Non-pigmented ciliary epithelial cell (primary cell): ENCODE measurements around the gene PLCH2.

Experiments
- DNase-seq: peaks from one replicate; pipeline ENCODE4 v3.0.0-alpha.2; 2010; ENCODE audit warnings: low read depth

Gene PLCH2

DNA sequence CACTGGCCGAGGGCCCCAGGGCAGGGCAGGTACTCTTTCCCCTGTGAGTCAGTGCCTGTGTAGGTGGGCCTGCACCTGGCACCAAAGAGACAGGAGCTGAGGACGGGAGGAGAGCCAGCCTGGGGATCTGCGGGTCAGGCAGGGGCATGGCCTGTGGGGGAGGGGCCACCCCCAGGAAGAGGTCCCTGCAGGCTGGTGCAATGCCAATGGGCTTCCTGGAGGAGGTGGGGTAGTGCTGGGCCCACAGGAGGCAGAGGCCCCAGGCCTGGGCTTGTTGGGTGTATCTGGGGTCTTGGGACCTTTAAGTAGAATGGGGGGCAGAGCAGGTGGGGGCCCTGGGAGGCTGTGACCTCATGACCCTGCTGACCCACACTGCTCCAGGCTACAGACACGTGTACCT, 23.2 kb downstream of the PLCH2 start:
- no peak for DNase-seq

- no peak for DNase-seq
Observed at GRCh38 chr1:2499986-2500596, 24.0 kb downstream of the PLCH2 start.

DNA sequence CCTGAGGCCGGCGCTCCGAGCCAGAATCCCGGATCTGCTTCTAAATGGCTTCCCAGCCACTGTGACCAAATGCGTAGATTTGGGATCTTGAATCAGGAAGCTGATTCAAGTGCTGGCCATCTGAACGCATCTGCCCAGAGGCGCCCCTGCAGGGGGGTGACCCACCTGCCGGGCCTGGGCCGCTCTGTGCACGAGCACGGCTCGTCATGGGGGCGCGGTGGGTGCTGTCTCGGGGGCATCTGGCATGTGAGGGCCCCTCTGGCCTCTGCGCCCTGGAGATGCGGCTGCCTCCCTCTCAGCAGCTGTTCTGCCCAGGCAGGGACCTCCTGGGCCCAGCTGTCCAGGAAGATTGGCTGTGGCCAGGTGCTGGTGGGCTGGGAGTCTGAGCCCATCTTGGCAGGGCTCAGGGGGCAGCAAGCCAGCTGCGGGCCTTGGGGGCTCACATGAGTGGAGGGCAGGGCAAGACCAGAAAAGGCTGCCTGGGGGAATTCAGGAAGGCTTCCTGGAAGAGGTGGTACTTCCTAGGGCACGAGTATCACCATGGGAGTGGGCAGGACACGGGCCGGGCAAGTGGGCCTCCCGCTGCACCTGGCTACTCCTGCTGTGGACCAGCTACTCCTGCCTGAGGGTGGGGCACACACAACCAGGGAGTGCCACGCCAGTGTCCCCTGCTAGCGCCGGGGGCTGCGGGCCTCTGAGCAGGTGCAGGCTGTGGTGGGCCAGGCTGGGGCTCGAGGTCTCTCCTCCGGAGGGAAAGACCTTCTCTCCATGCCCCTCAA, 25.1 kb downstream of the PLCH2 start:
- no peak for DNase-seq

GRCh38 chr1:2501820-2502119, 25.7 kb downstream of the PLCH2 start:
- no peak for DNase-seq

DNA sequence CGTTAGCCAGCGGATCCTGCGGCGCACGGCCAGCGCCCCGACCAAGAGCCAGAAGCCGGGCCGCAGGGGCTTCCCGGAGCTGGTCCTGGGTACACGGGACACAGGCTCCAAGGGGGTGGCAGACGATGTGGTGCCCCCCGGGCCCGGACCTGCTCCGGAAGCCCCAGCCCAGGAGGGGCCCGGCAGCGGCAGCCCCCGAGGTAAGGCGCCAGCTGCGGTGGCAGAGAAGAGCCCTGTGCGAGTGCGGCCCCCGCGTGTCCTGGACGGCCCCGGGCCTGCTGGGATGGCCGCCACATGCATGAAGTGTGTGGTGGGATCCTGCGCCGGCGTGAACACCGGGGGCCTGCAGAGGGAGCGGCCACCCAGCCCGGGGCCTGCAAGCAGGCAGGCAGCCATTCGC, 26.1 kb downstream of the PLCH2 start:
- no peak for DNase-seq

GRCh38 chr1:2502661-2503553, 26.8 kb downstream of the PLCH2 start:
- DNase-seq = no peak

DNA sequence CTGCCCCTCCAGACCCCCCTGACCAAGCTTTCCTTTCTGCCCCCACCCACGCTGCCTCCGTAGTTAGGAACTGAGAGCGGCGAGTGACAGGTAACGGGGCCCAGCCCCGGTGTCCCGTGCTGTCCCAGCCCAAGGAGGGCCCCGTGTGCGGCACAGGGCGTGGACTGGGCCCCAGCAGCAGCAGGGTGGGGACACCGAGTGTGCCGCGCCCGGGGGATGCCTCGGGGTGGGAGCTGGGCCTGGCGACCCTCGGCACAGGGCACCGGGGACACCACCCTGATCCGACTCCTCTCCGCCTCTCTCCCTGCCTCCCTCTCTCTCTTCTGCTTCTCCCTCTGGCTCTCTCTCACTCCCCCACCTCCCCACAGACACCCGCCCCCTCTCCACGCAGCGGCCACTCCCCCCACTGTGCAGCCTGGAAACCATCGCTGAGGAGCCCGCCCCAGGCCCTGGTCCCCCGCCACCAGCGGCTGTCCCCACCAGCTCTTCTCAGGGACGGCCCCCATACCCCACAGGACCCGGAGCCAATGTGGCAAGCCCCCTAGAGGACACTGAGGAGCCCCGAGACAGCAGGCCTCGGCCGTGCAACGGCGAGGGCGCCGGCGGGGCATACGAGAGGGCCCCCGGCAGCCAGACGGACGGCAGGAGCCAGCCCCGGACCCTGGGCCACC, 27.6 kb downstream of the PLCH2 start:
- no peak for DNase-seq

DNA sequence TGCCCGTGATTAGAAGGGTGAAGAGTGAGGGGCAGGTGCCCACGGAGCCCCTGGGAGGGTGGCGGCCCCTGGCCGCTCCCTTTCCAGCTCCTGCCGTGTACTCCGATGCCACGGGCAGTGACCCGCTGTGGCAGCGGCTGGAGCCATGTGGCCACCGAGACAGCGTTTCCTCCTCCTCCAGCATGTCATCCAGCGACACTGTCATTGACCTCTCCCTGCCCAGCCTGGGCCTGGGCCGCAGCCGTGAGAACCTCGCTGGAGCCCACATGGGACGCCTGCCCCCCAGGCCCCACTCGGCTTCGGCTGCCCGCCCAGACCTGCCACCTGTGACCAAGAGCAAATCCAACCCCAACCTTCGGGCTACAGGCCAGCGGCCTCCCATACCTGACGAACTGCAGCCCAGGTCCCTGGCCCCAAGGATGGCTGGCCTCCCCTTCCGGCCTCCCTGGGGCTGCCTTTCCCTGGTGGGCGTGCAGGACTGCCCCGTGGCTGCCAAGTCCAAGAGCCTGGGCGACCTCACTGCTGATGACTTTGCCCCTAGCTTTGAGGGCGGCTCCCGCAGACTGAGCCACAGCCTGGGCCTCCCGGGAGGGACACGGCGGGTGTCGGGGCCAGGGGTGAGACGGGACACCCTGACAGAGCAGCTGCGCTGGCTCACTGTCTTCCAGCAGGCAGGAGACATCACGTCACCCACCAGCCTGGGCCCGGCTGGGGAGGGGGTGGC, 28.3 kb downstream of the PLCH2 start:
- no peak for DNase-seq

- no peak for DNase-seq
Observed at GRCh38 chr1:2504949-2505272, 28.8 kb downstream of the PLCH2 start.

DNA sequence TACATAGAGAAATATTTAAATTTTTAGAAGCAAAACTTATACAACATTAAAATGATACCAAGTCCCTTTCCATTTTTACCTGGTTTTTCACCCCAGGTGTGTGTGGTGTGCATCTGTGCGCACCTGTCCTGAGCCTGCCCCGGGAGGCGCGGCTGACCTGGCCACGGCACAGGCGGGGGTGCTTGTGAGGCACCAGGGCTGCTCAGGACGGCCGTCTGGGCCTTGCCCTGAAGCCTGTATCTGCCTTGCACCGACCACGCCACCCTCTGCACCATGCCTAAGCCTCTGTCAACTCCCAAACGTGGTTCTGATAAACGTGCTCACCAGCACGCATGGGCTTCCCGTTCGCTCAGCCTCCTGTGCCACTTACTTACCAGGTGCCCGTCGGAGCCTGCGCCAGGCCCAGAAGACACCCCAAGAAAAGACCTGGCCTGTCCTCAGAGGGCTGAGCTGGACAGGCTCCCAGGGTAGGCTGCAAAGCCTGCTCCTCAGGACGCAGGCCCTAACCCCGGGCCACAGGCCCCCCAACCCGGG, 29.4 kb downstream of the PLCH2 start:
- DNase-seq = no peak

DNA sequence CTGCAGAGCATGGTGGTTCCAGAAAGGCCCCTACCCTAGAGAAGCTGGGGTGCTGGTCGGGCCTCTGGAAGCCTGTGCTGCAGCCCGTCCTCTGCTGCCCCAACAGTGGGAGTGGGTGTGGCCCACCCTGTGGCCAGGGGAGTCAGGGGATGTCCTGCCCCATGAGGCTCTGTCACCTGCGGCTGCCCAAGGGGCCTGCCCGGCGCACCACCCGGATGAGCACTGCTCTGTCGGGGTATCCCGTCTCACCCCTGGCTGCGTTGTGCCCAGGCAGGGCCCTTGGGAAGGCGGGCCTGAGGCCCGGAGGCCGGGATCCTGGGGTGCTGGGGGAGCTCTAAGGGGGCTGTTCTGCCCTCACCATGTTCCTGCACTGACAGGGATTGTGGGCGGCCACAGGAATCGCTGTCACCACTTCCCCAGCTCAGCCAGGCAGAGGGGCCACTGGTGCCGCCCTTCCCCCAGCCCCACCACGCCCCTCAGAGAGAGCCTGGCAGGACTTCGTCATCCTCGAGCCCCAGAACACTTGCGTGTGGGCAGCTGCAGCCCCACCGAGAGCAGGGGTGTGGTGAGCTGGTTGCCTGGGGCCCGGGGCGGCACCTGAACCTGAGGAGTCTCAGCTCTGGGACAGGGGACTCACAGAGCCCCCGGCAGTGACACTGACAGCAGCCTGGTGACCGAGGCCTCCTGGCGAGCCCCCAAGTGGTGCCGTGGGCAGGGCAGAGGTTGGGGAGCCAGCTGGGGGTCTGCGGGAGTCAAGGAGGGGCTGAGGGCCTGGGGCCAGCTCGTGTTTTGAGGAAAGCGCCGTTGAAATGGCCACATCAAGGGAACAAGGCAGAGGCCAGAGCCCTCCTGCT, 30.1 kb downstream of the PLCH2 start:
- no peak for DNase-seq

DNA sequence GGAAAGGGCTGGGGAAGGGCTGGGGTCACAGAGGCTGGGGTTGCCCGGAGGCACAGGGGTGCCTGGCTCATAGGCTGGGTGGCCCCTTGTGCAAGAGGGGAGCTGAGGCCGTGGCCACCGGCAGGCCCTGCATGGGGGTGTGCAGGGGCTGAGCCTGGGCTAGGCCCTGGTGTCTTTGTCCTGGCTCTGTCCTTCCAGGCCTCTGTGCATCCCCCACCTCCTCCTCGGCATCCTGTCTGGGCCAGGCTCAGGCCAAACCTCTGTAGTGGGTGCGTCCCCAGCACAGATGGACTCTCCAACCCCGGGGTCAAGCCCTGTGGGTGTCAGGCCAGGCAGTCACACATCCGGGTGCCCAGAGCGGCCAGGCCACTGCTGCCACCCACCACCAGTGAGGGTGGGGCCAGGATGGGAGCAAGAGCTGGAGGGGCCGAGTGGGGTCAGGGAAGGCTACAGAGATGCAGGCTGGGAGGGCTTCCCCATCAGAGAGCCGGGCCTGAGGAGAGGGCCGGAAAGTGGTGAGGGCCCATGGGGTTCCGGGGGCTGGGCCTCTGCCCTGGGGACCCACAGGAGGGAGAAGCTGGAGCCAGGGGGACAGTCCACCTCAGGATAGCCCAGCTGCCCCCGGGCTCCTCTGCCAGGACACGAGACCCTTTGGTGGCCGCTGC, 30.9 kb downstream of the PLCH2 start:
- DNase-seq = no peak

GRCh38 chr1:2507744-2508155, 31.7 kb downstream of the PLCH2 start:
- no peak for DNase-seq

GRCh38 chr1:2508180-2508579, 32.1 kb downstream of the PLCH2 start:
- no peak for DNase-seq

DNA sequence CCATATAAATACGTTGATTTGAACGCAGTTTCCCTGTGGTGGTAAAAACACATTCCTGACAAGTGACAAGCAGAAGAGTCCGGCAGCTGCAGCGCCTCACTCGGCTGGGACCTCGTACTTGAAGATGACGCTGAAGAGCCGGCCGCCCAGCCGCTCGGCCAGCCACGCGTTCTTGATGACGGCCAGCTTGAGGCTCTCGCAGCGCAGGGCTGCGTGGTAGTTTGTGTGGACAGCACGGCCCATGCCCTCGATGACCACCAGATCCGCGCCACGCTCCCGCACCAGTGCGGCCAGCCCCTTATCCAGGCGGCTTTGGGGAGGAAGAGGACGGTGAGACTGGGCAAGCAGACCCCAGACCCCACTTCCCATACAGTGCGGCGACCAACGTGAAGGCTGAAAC, 32.7 kb downstream of the PLCH2 start:
- DNase-seq = no peak

DNA sequence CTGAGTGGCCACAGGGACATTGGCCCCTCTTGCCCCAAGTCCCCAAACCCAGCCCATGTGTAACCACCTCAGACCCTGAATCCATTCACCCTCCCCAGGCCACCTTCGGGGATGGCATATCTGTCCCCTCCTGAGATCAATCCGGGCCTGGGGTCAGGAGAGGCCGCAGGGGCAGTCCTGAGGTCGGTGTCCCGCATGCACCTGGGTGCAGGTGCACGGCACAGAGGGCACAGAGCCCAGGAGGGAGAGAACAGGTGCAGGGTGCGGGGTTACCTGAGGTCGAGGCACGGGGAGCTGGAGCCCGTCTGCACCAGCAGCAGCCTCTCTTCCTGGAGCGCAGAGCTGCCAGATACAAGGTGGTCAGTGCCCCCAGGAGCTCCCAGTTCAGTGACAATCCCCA, 33.5 kb downstream of the PLCH2 start:
- no peak for DNase-seq

GRCh38 chr1:2510366-2511155, 34.5 kb downstream of the PLCH2 start:
- DNase-seq = no peak

DNA sequence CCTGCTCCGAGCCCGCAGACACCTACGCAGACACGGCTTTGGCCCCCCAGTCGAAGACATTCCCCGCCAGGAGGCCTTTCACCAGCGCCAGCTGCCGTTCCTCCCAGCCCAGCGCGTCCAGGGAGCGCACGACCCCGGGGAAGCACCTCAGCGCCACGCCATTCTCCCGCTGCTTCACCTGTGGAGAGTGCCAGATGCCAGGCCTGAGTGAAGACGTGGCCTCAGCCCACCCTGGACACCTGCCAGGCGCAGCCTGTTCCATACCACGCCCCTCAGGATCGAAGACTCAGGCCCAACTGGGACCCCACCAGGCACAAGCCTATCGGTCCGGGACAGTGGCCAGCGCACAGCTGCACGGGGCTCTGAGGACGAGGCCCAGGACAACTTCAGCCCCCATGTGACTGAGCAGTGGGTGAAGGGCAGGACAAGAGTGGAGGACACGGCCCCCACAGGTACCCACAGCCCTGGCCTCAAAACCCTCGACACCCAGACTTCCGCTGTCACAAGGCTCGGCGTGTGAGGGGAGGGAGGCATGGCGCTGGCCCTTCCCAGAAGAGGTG, 36.9 kb downstream of the PLCH2 start:
- no peak for DNase-seq
